ENCODE measurements around the gene LRMDA.

DNA sequence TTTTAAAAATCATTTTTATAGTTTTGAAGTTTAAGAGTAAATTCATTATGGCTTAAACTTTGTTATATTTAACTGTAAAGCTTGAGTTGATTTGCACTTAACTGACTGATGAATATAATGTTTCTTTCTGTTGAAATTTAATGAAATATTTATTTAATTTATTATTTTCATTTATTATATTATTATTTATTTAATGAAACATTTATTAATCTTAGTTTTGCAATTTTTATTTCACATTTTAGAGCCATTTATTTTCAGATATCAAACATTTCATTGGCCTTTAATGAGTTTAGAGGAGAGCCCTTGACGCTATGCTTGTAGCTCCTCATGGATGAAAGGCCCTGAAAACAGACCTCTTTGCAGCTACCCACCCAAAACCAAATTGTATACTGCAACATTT is 570.0 kb downstream of the LRMDA start:
- TF ChIP-seq CTCF (conservative IDR thresholded peaks at IDR 0.05; ENCODE audit: low read depth, low read length) = no peak
- TF ChIP-seq EZH2 (IDR thresholded peaks at IDR 0.05; ENCODE audit: borderline replicate concordance, low read depth, low read length, poor library complexity, severe bottlenecking) = no peak
